Measurements from ENCODE around the gene TRPV2.
"Not testable (repeated sequence)": the region's sequence is repeated elsewhere in the genome, so short reads cannot be mapped to it uniquely, and the experiment has no call there.

Gene TRPV2

GRCh38 chr17:16415031-16415924 is at the start of gene TRPV2:
TSS of gene TRPV2 (plus strand) at chr17:16415571. CDS start at chr17:16417669, 2,098 bp downstream.
- DNase-seq (ENCODE audit: low spot score): no peak

GRCh38 chr17:16371742-16372141 is 43.6 kb upstream of the TRPV2 start:
- DNase-seq (ENCODE audit: low spot score): peak; percentile 36

GRCh38 chr17:16374146-16374938 is 41.0 kb upstream of the TRPV2 start:
- DNase-seq (ENCODE audit: low spot score): peak; percentile 53

- peak; percentile 55 for DNase-seq (ENCODE audit: low spot score)
Observed at GRCh38 chr17:16377941-16378341, 37.4 kb upstream of the TRPV2 start.

GRCh38 chr17:16378636-16379282 is 36.6 kb upstream of the TRPV2 start:
- no peak for DNase-seq (ENCODE audit: low spot score)

- DNase-seq (ENCODE audit: low spot score): no peak
Observed at GRCh38 chr17:16379654-16380053, 35.7 kb upstream of the TRPV2 start.

- peak; percentile 95 for DNase-seq (ENCODE audit: low spot score)
Observed at GRCh38 chr17:16380640-16381495, 34.5 kb upstream of the TRPV2 start, which contains the start of gene UBB. TSS of gene UBB (plus strand) at chr17:16381091. CDS start at chr17:16381908, 817 bp downstream.

GRCh38 chr17:16381496-16381820 is 33.9 kb upstream of the TRPV2 start:
- no peak for DNase-seq (ENCODE audit: low spot score)

- DNase-seq (ENCODE audit: low spot score): no peak
Observed at GRCh38 chr17:16383216-16383615, 32.2 kb upstream of the TRPV2 start.

- DNase-seq (ENCODE audit: low spot score): no peak
Observed at GRCh38 chr17:16383772-16384287, 31.5 kb upstream of the TRPV2 start.

- DNase-seq (ENCODE audit: low spot score): no peak
Observed at GRCh38 chr17:16384557-16384956, 30.8 kb upstream of the TRPV2 start.

GRCh38 chr17:16386126-16386507 is 29.3 kb upstream of the TRPV2 start:
- DNase-seq (ENCODE audit: low spot score): not testable (repeated sequence)

GRCh38 chr17:16391451-16391850 is 23.9 kb upstream of the TRPV2 start:
- DNase-seq (ENCODE audit: low spot score): no peak

GRCh38 chr17:16392491-16392890 is 22.9 kb upstream of the TRPV2 start:
- DNase-seq (ENCODE audit: low spot score): not testable (repeated sequence)

- DNase-seq (ENCODE audit: low spot score): not testable (repeated sequence)
Observed at GRCh38 chr17:16395887-16396286, 19.5 kb upstream of the TRPV2 start.

GRCh38 chr17:16396693-16397092 is 18.7 kb upstream of the TRPV2 start:
- not testable (repeated sequence) for DNase-seq (ENCODE audit: low spot score)

- DNase-seq (ENCODE audit: low spot score): no peak
Observed at GRCh38 chr17:16398270-16399267, 16.8 kb upstream of the TRPV2 start.

- DNase-seq (ENCODE audit: low spot score): not testable (repeated sequence)
Observed at GRCh38 chr17:16403847-16404246, 11.5 kb upstream of the TRPV2 start.

GRCh38 chr17:16406742-16407674 is 8.4 kb upstream of the TRPV2 start:
- no peak for DNase-seq (ENCODE audit: low spot score)

Data from AG08395 (cell line).